H1 (cell line): Measurements from ENCODE around the gene TXNDC12. TPM values are rescaled to one million over a fixed set of nuclear protein-coding genes. Genes with fewer than 3 reads are reported as not detected.

Experiments used
- CTCF ChIA-PET: fragments of 300-600 bp; sonication (Branson Sonifier 250); formaldehyde crosslinking; loops from one replicate; lab custom pipeline; 2021; ENCODE audit not compliant: partially characterized antibody; lab: Charles Lee
- POLR2A ChIA-PET: fragments of 300-600 bp; sonication (Branson Sonifier 250); formaldehyde crosslinking; loops from one replicate; lab custom pipeline; 2021; ENCODE audit warnings: inconsistent platforms; ENCODE audit not compliant: partially characterized antibody; lab: Charles Lee
- DNase-seq, 2 experiments: peaks; one replicate each; pipeline versions ENCODE4 v3.0.0 to v3.0.0-alpha.2; 2010 to 2022; ENCODE audit warnings: low spot score in 2 of 2, low read depth in 1 of 2, mixed read lengths in 1 of 2
- FAIRE-seq: peaks from 2 replicates; lab custom pipeline; 2011; peaks lifted over from hg19 to GRCh38; lab: Jason Lieb, UNC
- H2AFZ ChIP-seq: 2 replicates; pipeline ENCODE4 v1.8.1; 2012; ENCODE audit warnings: low read length, inconsistent platforms
- H2AK5ac ChIP-seq: 2 replicates; pipeline ENCODE4 v1.6.1; 2013; ENCODE audit warnings: low read depth, low read length
- H2BK120ac ChIP-seq: replicated peaks from 2 replicates; pipeline ENCODE3; 2013; ENCODE audit warnings: low read depth, low read length, inconsistent platforms
- H2BK12ac ChIP-seq: 2 replicates; pipeline ENCODE4 v1.6.1; 2013; ENCODE audit warnings: low read depth, low read length
- H2BK15ac ChIP-seq: 2 replicates; pipeline ENCODE4 v1.6.1; 2013; ENCODE audit warnings: low read length
- H2BK20ac ChIP-seq: 2 replicates; pipeline ENCODE4 v1.6.1; 2013; ENCODE audit warnings: low read length
- H2BK5ac ChIP-seq: 2 replicates; pipeline ENCODE4 v1.6.1; 2013; ENCODE audit warnings: low read depth, low read length
- H3K14ac ChIP-seq: 2 replicates; pipeline ENCODE4 v1.6.1; 2013; ENCODE audit warnings: inconsistent platforms; ENCODE audit not compliant: insufficient read length
- H3K18ac ChIP-seq: 2 replicates; pipeline ENCODE4 v1.6.1; 2013; ENCODE audit warnings: low read length; ENCODE audit errors: extremely low read depth
- H3K23ac ChIP-seq: 2 replicates; pipeline ENCODE4 v1.6.1; 2013; ENCODE audit warnings: inconsistent platforms; ENCODE audit not compliant: insufficient read length
- H3K23me2 ChIP-seq: 2 replicates; pipeline ENCODE4 v1.6.1; 2013; ENCODE audit warnings: low read depth, low read length
- H3K27ac ChIP-seq: 2 replicates; pipeline ENCODE4 v1.6.1; 2011; ENCODE audit warnings: low read depth, low read length, inconsistent platforms
- H3K27me3 ChIP-seq, 4 experiments: replicated peaks in 1 of 4; 1 replicate in 1 of 4; 2 replicates in 3 of 4; pipeline versions ENCODE4 v1.6.1 to v1.8.1; 2011 to 2013; ENCODE audit warnings: low read length in 3 of 4, mild to moderate bottlenecking in 3 of 4, inconsistent platforms in 2 of 4, mixed read lengths in 2 of 4, moderate library complexity in 1 of 4; ENCODE audit not compliant: control insufficient read depth in 3 of 4, insufficient read depth in 3 of 4; ENCODE audit errors: extremely low read depth in 1 of 4
- H3K36me3 ChIP-seq, 4 experiments: 2 replicates each; pipeline versions ENCODE4 v1.6.1 to v1.8.1; 2011 to 2013; ENCODE audit warnings: mild to moderate bottlenecking in 4 of 4, low read length in 3 of 4, moderate library complexity in 2 of 4, control low read depth in 1 of 4, inconsistent platforms in 1 of 4; ENCODE audit not compliant: insufficient read depth in 4 of 4, control insufficient read depth in 2 of 4
- H3K4ac ChIP-seq: replicated peaks from 2 replicates; pipeline ENCODE3; 2013; ENCODE audit warnings: low read length, low read depth, mixed read lengths, inconsistent platforms; ENCODE audit not compliant: insufficient read length
- H3K4me1 ChIP-seq, 4 experiments: replicated peaks in 1 of 4; 1 replicate in 1 of 4; 2 replicates in 3 of 4; pipeline versions ENCODE4 v1.6.1 to v1.8.1; 2011 to 2013; ENCODE audit warnings: low read length in 3 of 4, inconsistent platforms in 2 of 4, mixed read lengths in 1 of 4; ENCODE audit not compliant: insufficient read depth in 4 of 4, control insufficient read depth in 3 of 4
- H3K4me2 ChIP-seq, 2 experiments: 2 replicates each; pipeline versions ENCODE4 v1.6.1 to v1.8.1; 2011 to 2013; ENCODE audit warnings: low read depth in 2 of 2, low read length in 2 of 2, control low read depth in 1 of 2, inconsistent platforms in 1 of 2, mild to moderate bottlenecking in 1 of 2; ENCODE audit not compliant: insufficient read depth in 1 of 2
- H3K4me3 ChIP-seq, 4 experiments: fragments of 200-600, 300-600 bp in 1 of 4; sonication (generic), shearing (Covaris generic), sonication (Bioruptor Twin) in 1 of 4; 2 replicates each; pipeline versions ENCODE4 v1.5.1 to v1.8.1; 2011 to 2016; ENCODE audit warnings: low read length in 4 of 4, low read depth in 3 of 4, control low read depth in 2 of 4, inconsistent platforms in 2 of 4, mild to moderate bottlenecking in 2 of 4, mixed read lengths in 1 of 4, moderate library complexity in 1 of 4; ENCODE audit not compliant: insufficient read depth in 2 of 4; ENCODE audit errors: extremely low read depth in 1 of 4
- H3K56ac ChIP-seq: replicated peaks from 2 replicates; pipeline ENCODE3; 2013; ENCODE audit warnings: low read depth, mild to moderate bottlenecking, mixed read lengths, low read length, inconsistent platforms; ENCODE audit not compliant: insufficient read length
- H3K79me1 ChIP-seq: 2 replicates; pipeline ENCODE4 v1.6.1; 2013; ENCODE audit warnings: low read depth, low read length, control low read depth
- H3K79me2 ChIP-seq, 2 experiments: 2 replicates each; pipeline versions ENCODE4 v1.6.1 to v1.8.1; 2012 to 2013; ENCODE audit warnings: low read length in 2 of 2, mild to moderate bottlenecking in 2 of 2, inconsistent platforms in 1 of 2; ENCODE audit not compliant: insufficient read depth in 2 of 2, control insufficient read depth in 1 of 2
- H3K9ac ChIP-seq, 4 experiments: replicated peaks in 1 of 4; 1 replicate in 1 of 4; 2 replicates in 3 of 4; pipeline versions ENCODE4 v1.6.1 to v1.8.1; 2011 to 2013; ENCODE audit warnings: low read depth in 3 of 4, low read length in 3 of 4, control low read depth in 2 of 4, mild to moderate bottlenecking in 2 of 4, moderate library complexity in 2 of 4, inconsistent platforms in 1 of 4; ENCODE audit errors: extremely low read depth in 1 of 4
- H3K9me3 ChIP-seq, 2 experiments: 2 replicates each; pipeline versions ENCODE4 v1.6.1 to v1.8.1; 2012 to 2013; ENCODE audit warnings: mild to moderate bottlenecking in 2 of 2, moderate library complexity in 2 of 2, control low read depth in 1 of 2, inconsistent platforms in 1 of 2, low read depth in 1 of 2, low read length in 1 of 2, mixed read lengths in 1 of 2; ENCODE audit not compliant: insufficient read depth in 2 of 2
- H4K20me1 ChIP-seq, 2 experiments: replicated peaks in 1 of 2; 2 replicates each; pipeline versions ENCODE3 to v1.8.1; 2011 to 2013; ENCODE audit warnings: inconsistent platforms in 2 of 2, low read length in 2 of 2, mild to moderate bottlenecking in 1 of 2; ENCODE audit not compliant: insufficient read depth in 2 of 2, control insufficient read depth in 1 of 2
- H4K5ac ChIP-seq: 2 replicates; pipeline ENCODE4 v1.6.1; 2013; ENCODE audit warnings: low read length, low read depth, mixed read lengths, inconsistent platforms; ENCODE audit not compliant: insufficient read length
- H4K8ac ChIP-seq: 2 replicates; pipeline ENCODE4 v1.8.0; 2013; ENCODE audit warnings: mild to moderate bottlenecking, moderate library complexity, low read length, inconsistent platforms; ENCODE audit not compliant: insufficient read depth; ENCODE audit errors: extremely low read depth
- H4K91ac ChIP-seq: replicated peaks from 2 replicates; pipeline ENCODE3; 2013; ENCODE audit warnings: low read length, mixed read lengths, inconsistent platforms; ENCODE audit not compliant: insufficient read length
- ATF2 ChIP-seq: IDR thresholded peaks from 2 replicates; pipeline ENCODE4 v1.6.1; 2012; ENCODE audit warnings: low read length, inconsistent platforms
- CTCF ChIP-seq, 3 experiments: IDR thresholded peaks; 1 replicate in 2 of 3; 2 replicates in 1 of 3; pipeline versions ENCODE4 v1.5.1 to v1.6.1; 2011; ENCODE audit warnings: low read length in 3 of 3, mild to moderate bottlenecking in 3 of 3, inconsistent platforms in 2 of 3, low read depth in 1 of 3, moderate library complexity in 1 of 3; ENCODE audit not compliant: insufficient read depth in 1 of 3; ENCODE audit errors: control extremely low read depth in 1 of 3
- HDAC6 ChIP-seq: IDR thresholded peaks from one replicate; pipeline ENCODE4 v1.7.1; 2012; ENCODE audit warnings: low read depth, mild to moderate bottlenecking, inconsistent platforms, low read length, moderate library complexity
- KDM1A ChIP-seq: fragments of 200-600, 300-600 bp; sonication (generic); IDR thresholded peaks from 2 replicates; pipeline ENCODE4 v1.7.1; 2016; ENCODE audit warnings: mild to moderate bottlenecking, low read length, borderline replicate concordance
- KDM5A ChIP-seq: fragments of 200-600 bp; IDR thresholded peaks from 2 replicates; pipeline ENCODE4 v1.7.1; 2012; ENCODE audit warnings: mild to moderate bottlenecking, low read length, inconsistent platforms, mixed read lengths
- SIN3A ChIP-seq, 2 experiments: IDR thresholded peaks in 1 of 2; conservative IDR thresholded peaks in 1 of 2; 2 replicates each; pipeline ENCODE4 v1.6.1; 2011 to 2012; ENCODE audit warnings: low read length in 2 of 2, improper control_type of control experiment in 1 of 2, low read depth in 1 of 2, mild to moderate bottlenecking in 1 of 2
- SRF ChIP-seq: IDR thresholded peaks from 2 replicates; pipeline ENCODE4 v1.6.1; 2011; ENCODE audit warnings: mild to moderate bottlenecking, low read depth, low read length, moderate library complexity
- WGBS, 2 experiments: shearing (Covaris generic) in 1 of 2; methylation state at CpG; one replicate each; pipeline versions ENCODE4 v1.1.6 to v1.1.7; 2013 to 2015; ENCODE audit warnings: low lambda C conversion rate in 2 of 2, mixed read lengths in 2 of 2, inconsistent platforms in 1 of 2, low coverage in 1 of 2, missing lambda C conversion rate in 1 of 2; ENCODE audit not compliant: insufficient replicate concordance in 2 of 2, insufficient coverage in 1 of 2, insufficient read length in 1 of 2; ENCODE audit errors: extremely low coverage in 1 of 2, missing lambda C conversion rate in 1 of 2; 5-methylcytosine and 5-hydroxymethylcytosine counted together
- polyA plus RNA-seq, 7 experiments: library from polyadenylated mRNA; depleted of rRNA in 3 of 7; stranded (reverse) in 5 of 7; unstranded in 2 of 7; fragments of >200 nt in 5 of 7; fragments of 200-250 nt in 2 of 7; gene quantifications; 1 replicate in 5 of 7; 2 replicates in 1 of 7; 4 replicates in 1 of 7; pipeline versions ENCODE4 v1.2.1 to v1.2.3, GENCODE V29; 2011 to 2013; ENCODE audit warnings: missing spikeins in 2 of 7, mixed read lengths in 2 of 7
- total RNA-seq: library from RNA; stranded (reverse); fragmentation: NEBNext Ultra II Directional; extraction: Animal tissue kit (Norgen Biotek cat#: 25700); gene quantifications from 2 replicates; pipeline ENCODE4 v1.2.1, GENCODE V29; 2021

TXNDC12 gene
- total and polyA plus RNA-seq, 2 of the 8 experiments (the other 6 are each of a cell fraction or from before 2014, with no cell fraction given) = 35.2 to 89.8 TPM

GRCh38 chr1:51976846-51977602, 78.0 kb downstream of the TXNDC12 start:
- Histone ChIP-seq H3K4me1 (no peaks in the 10 kb centered on the region), H3K27ac (no peak overlapping the region), H2BK120ac (no peak overlapping the region), H3K23ac (no peak overlapping the region), H2AK5ac (no peak overlapping the region), H3K79me1 (no peaks in the 10 kb centered on the region), H4K5ac (no peak overlapping the region), H2AFZ (no peak overlapping the region), H3K27me3 (no peaks in the 10 kb centered on the region), H3K4me2 (no peak overlapping the region), H2BK12ac (no peak overlapping the region), H3K4me3 (no peak overlapping the region), H3K79me2 (peaks cover 0 to 4% of the 10 kb centered on the region in 2 experiments; a peak in 1 of 4 replicates), H3K14ac (no peak overlapping the region), H3K9me3 (no peaks in the 10 kb centered on the region), H3K56ac (no peak overlapping the region), H2BK20ac (no peak overlapping the region), H3K23me2 (no peaks in the 10 kb centered on the region), H3K36me3 (peaks cover 7 to 61% (median 27%) of the 10 kb centered on the region in 4 experiments), H4K91ac (no peak overlapping the region), H4K20me1 (no peaks in the 10 kb centered on the region), H3K18ac (no peak overlapping the region), H4K8ac (no peak overlapping the region), H3K4ac (no peak overlapping the region), H3K9ac (no peak overlapping the region), H2BK15ac (no peak overlapping the region), H2BK5ac (peak overlapping the region; percentile 66; the same call in 1 of the 2 replicates)
- 91% methylated on average over 12 of the region's 12 CpGs; no CpG with 5 or more reads in 1 of the 2 experiments for WGBS, 2 experiments
- FAIRE-seq = no peak
- no peak for DNase-seq
- POLR2A ChIA-PET = interaction anchor here (1.1 to 1.6 kb wide), 3 partner anchors 8 to 13 kb away, joined by 3 to 5 read pairs (median 3); no protein-coding TSS in a partner anchor
- CTCF ChIA-PET = interaction anchor here (1.1 kb wide), 1 partner anchor 22 kb away, joined by 3 read pairs; no protein-coding TSS in a partner anchor
- no peak for TF ChIP-seq SIN3A (conservative IDR thresholded peaks at IDR 0.05 in 1 of 2, IDR thresholded peaks at IDR 0.05 in 1 of 2; ENCODE audit: low read depth in 1 of 2, low read length in 2 of 2)
- no peak for TF ChIP-seq SRF
- TF ChIP-seq KDM5A = no peak
- no peak for TF ChIP-seq KDM1A
- TF ChIP-seq CTCF (IDR thresholded peaks at IDR 0.05; ENCODE audit: control extremely low read depth in 1 of 3, insufficient read depth in 1 of 3, low read depth in 1 of 3, low read length in 3 of 3) = no peak
- no peak for TF ChIP-seq ATF2
- TF ChIP-seq HDAC6 = no peak
